ENCODE measurements around the gene TOM1L1. TPM values are rescaled to one million over a fixed set of nuclear protein-coding genes. Genes with fewer than 3 reads are reported as not detected.

The TOM1L1 gene
- total RNA-seq, 2 experiments from 2014 or later: not detected

DNA sequence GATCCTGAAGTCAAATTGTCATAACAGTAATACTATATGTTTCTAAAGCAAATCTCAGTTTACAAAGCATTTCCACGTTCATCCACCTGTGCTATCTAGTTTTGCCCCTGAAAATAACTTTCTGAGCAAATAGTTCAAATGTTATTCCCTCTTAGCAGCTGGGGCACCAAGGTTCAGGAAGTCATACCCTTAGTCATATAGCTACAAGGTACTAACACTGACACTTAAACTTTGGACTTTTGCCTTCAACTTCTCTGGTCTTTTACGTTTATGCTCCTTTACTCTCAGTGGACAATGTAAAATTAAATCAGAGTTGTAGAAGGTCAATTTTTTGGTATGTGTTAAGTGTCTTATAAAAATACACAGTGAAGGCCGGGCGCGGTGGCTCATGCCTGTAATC lies 34.8 kb downstream of the TOM1L1 start:
- Histone ChIP-seq H3K4me1 (ENCODE audit: insufficient read depth, low read length) (no peaks in the 10 kb centered on the region), H3K27me3 (ENCODE audit: control insufficient read depth in 1 of 2, insufficient read depth in 2 of 2, low read length in 2 of 2) (peaks cover 0 to 3% of the 10 kb centered on the region in 2 experiments), H3K9me3 (ENCODE audit: control insufficient read depth in 1 of 2, insufficient read depth in 1 of 2, low read length in 2 of 2) (no peaks in the 10 kb centered on the region), H3K36me3 (ENCODE audit: insufficient read depth, low read length) (no peaks in the 10 kb centered on the region), H3K4me3 (ENCODE audit: low read length) (no peak overlapping the region), H3K27ac (ENCODE audit: low read depth in 1 of 2, low read length in 2 of 2) (no peak overlapping the region)
- DNase-seq (no peak), ATAC-seq (ENCODE audit: poor library complexity) (no peak)
- Mint-ChIP-seq H3K4me3 (no peak overlapping the region), H3K36me3 (ENCODE audit: low read depth) (no peaks in the 10 kb centered on the region), H3K4me1 (ENCODE audit: low read depth) (no peaks in the 10 kb centered on the region), H3K27ac (no peak overlapping the region), H3K27me3 (peaks cover 3% of the 10 kb centered on the region), H3K9me3 (no peaks in the 10 kb centered on the region)
- TF ChIP-seq, protein P1, sequence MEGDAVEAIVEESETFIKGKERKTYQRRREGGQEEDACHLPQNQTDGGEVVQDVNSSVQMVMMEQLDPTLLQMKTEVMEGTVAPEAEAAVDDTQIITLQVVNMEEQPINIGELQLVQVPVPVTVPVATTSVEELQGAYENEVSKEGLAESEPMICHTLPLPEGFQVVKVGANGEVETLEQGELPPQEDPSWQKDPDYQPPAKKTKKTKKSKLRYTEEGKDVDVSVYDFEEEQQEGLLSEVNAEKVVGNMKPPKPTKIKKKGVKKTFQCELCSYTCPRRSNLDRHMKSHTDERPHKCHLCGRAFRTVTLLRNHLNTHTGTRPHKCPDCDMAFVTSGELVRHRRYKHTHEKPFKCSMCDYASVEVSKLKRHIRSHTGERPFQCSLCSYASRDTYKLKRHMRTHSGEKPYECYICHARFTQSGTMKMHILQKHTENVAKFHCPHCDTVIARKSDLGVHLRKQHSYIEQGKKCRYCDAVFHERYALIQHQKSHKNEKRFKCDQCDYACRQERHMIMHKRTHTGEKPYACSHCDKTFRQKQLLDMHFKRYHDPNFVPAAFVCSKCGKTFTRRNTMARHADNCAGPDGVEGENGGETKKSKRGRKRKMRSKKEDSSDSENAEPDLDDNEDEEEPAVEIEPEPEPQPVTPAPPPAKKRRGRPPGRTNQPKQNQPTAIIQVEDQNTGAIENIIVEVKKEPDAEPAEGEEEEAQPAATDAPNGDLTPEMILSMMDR (IDR thresholded peaks at IDR 0.05): no peak
- CTCF ChIA-PET: no interaction called here
- intact Hi-C loops (cut with DNase I, micrococcal nuclease): no loop called here
- POLR2A ChIA-PET: no interaction called here

DNA sequence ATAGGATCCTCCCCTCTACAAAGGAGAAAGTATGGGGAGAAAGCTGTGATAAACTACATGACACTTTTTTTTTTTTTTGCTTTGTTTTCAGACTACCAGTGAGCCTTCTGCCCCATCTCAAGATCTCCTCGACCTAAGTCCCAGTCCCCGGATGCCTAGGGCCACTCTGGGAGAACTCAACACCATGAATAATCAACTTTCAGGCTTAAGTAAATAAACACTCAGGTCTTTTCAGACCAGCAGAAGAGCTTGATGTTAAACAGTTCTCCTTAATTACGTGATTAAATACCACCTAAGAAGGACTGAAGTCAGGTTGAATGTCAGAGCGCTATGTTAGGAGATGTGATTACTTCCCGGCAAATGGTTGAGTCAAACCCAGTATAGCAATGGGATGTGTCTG lies 36.4 kb downstream of the TOM1L1 start:
- CTCF ChIA-PET: no interaction called here
- intact Hi-C loops (cut with DNase I, micrococcal nuclease): no loop called here

DNA sequence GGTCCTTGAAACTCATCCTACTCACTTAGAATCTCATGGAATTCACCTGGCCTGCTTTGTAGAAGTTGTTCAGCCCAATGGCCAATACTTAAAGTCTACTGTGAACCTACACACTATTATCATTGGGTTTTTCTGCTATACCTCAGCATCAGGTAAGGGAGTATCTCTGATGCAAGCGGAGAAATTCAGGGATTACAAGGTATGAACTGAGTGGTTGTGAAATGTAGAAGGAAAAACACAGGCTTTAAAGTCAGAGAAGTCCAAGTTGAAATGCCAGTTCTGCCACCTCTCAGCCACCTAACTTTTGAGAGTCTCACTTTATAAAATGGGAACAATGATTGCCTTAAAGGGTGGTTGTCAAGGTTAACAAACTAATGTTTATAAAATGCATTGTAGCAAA lies 36.8 kb downstream of the TOM1L1 start:
- Mint-ChIP-seq H3K4me1 (ENCODE audit: low read depth) (no peaks in the 10 kb centered on the region), H3K4me3 (no peak overlapping the region), H3K27ac (no peak overlapping the region), H3K9me3 (no peaks in the 10 kb centered on the region), H3K27me3 (peaks cover 3% of the 10 kb centered on the region), H3K36me3 (ENCODE audit: low read depth) (no peaks in the 10 kb centered on the region)
- peaks cover 0 to 3% of the 10 kb centered on the region in 2 experiments for H3K27me3 ChIP-seq (ENCODE audit: control insufficient read depth in 1 of 2, insufficient read depth in 2 of 2, low read length in 2 of 2)
- no peaks in the 10 kb centered on the region for H3K36me3 ChIP-seq (ENCODE audit: insufficient read depth, low read length)
- no peak overlapping the region for H3K27ac ChIP-seq (ENCODE audit: low read depth in 1 of 2, low read length in 2 of 2)
- no peaks in the 10 kb centered on the region for H3K4me1 ChIP-seq (ENCODE audit: insufficient read depth, low read length)
- no peaks in the 10 kb centered on the region for H3K9me3 ChIP-seq (ENCODE audit: control insufficient read depth in 1 of 2, insufficient read depth in 1 of 2, low read length in 2 of 2)
- POLR2A ChIA-PET: no interaction called here
- CTCF ChIA-PET: no interaction called here
- intact Hi-C loops (cut with DNase I, micrococcal nuclease): no loop called here
- DNase-seq: no peak
- no peak for ATAC-seq (ENCODE audit: poor library complexity)
- TF ChIP-seq, protein P1 (IDR thresholded peaks at IDR 0.05): no peak
- no peak overlapping the region for H3K4me3 ChIP-seq (ENCODE audit: low read length)

More for the DNA sequence above, 36.4 kb downstream of the TOM1L1 start:
- H3K36me3 ChIP-seq (ENCODE audit: insufficient read depth, low read length): no peaks in the 10 kb centered on the region
- no peaks in the 10 kb centered on the region for H3K4me1 Mint-ChIP-seq (ENCODE audit: low read depth)
- TF ChIP-seq, protein P1 (IDR thresholded peaks at IDR 0.05): no peak
- H3K27me3 ChIP-seq (ENCODE audit: control insufficient read depth in 1 of 2, insufficient read depth in 2 of 2, low read length in 2 of 2): peaks cover 0 to 3% of the 10 kb centered on the region in 2 experiments
- POLR2A ChIA-PET: no interaction called here
- no peak overlapping the region for H3K4me3 ChIP-seq (ENCODE audit: low read length)
- no peaks in the 10 kb centered on the region for H3K36me3 Mint-ChIP-seq (ENCODE audit: low read depth)
- no peak overlapping the region for H3K27ac Mint-ChIP-seq
- H3K9me3 Mint-ChIP-seq: no peaks in the 10 kb centered on the region
- peaks cover 3% of the 10 kb centered on the region for H3K27me3 Mint-ChIP-seq
- H3K9me3 ChIP-seq (ENCODE audit: control insufficient read depth in 1 of 2, insufficient read depth in 1 of 2, low read length in 2 of 2): no peaks in the 10 kb centered on the region
- H3K27ac ChIP-seq (ENCODE audit: low read depth in 1 of 2, low read length in 2 of 2): no peak overlapping the region
- H3K4me1 ChIP-seq (ENCODE audit: insufficient read depth, low read length): no peaks in the 10 kb centered on the region
- ATAC-seq (ENCODE audit: poor library complexity): no peak
- no peak overlapping the region for H3K4me3 Mint-ChIP-seq
- no peak for DNase-seq
